ENCODE data around the gene MAP3K5.

MAP3K5 gene

DNA sequence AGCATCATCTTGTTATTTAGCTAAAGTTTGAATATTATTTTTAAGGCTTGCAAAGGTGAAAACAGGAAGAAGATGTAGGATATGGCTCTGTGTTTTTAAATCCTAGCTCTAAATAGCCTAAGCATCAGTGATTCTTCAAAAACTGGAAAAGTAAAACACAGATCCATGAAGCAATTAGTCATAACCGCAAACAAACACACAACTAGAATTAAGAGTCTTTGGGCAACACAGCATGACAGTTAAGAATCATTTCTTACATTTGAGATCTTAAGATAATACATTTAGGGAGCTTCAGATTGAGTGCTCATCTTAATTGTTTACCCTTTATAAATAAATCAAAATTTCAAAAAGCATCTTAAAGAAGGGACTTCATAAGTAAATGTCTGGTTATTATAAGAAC lies 126.2 kb downstream of the MAP3K5 start:
- no peak overlapping the region for H3K4me2 ChIP-seq (ENCODE audit: low read length)
- no CpG with 5 or more reads among the region's 1 CpG for WGBS (ENCODE audit: extremely low coverage, insufficient coverage, low lambda C conversion rate)
- no peak overlapping the region for H3K18ac ChIP-seq (ENCODE audit: low read length)
- no peaks in the 10 kb centered on the region for H3K36me3 ChIP-seq (ENCODE audit: control insufficient read depth, insufficient read depth, low read length)
- H3K27me3 ChIP-seq (ENCODE audit: insufficient read depth, low read length, poor library complexity), result no peaks in the 10 kb centered on the region
- no peak overlapping the region for H2BK120ac ChIP-seq (ENCODE audit: low read depth, low read length)
- no peak for DNase-seq
- H4K8ac ChIP-seq (ENCODE audit: low read depth, low read length), result no peak overlapping the region
- no peak overlapping the region for H3K56ac ChIP-seq (ENCODE audit: low read length)
- H2BK15ac ChIP-seq (replicated peaks; ENCODE audit: low read depth), result no peak overlapping the region
- H2BK5ac ChIP-seq (ENCODE audit: low read length), result no peak overlapping the region
- H3K27ac ChIP-seq (ENCODE audit: low read depth, low read length), result no peak overlapping the region
- no peaks in the 10 kb centered on the region for H3K4me1 ChIP-seq (ENCODE audit: control insufficient read depth, low read depth, low read length)
- H3K9ac ChIP-seq (ENCODE audit: low read length), result no peak overlapping the region
- H4K5ac ChIP-seq (ENCODE audit: low read length), result no peak overlapping the region
- H2AK5ac ChIP-seq (ENCODE audit: low read length), result no peak overlapping the region
- H3K79me2 ChIP-seq (ENCODE audit: control insufficient read depth, insufficient read depth, low read length), result no peaks in the 10 kb centered on the region
- no peak overlapping the region for H3K4me3 ChIP-seq (ENCODE audit: low read length)
- H3K79me1 ChIP-seq (ENCODE audit: low read length), result no peaks in the 10 kb centered on the region
- H3K4ac ChIP-seq (ENCODE audit: low read depth, low read length), result no peak overlapping the region
- no peak overlapping the region for H3K23ac ChIP-seq (ENCODE audit: low read length)

GRCh38 chr6:136662347-136663237 lies 129.7 kb downstream of the MAP3K5 start:
- H3K56ac ChIP-seq (ENCODE audit: low read length), result no peak overlapping the region
- H3K79me2 ChIP-seq (ENCODE audit: control insufficient read depth, insufficient read depth, low read length), result no peaks in the 10 kb centered on the region
- H3K4me3 ChIP-seq (ENCODE audit: low read length), result no peak overlapping the region
- no peak for DNase-seq
- H3K36me3 ChIP-seq (ENCODE audit: control insufficient read depth, insufficient read depth, low read length), result no peaks in the 10 kb centered on the region
- H3K4ac ChIP-seq (ENCODE audit: low read depth, low read length), result no peak overlapping the region
- H3K4me1 ChIP-seq (ENCODE audit: control insufficient read depth, low read depth, low read length), result no peaks in the 10 kb centered on the region
- no peak overlapping the region for H3K23ac ChIP-seq (ENCODE audit: low read length)
- no peaks in the 10 kb centered on the region for H3K27me3 ChIP-seq (ENCODE audit: insufficient read depth, low read length, poor library complexity)
- no peak overlapping the region for H2AK5ac ChIP-seq (ENCODE audit: low read length)
- no peak overlapping the region for H4K5ac ChIP-seq (ENCODE audit: low read length)
- H3K4me2 ChIP-seq (ENCODE audit: low read length), result no peak overlapping the region
- H3K79me1 ChIP-seq (ENCODE audit: low read length), result no peaks in the 10 kb centered on the region
- no peak overlapping the region for H3K9ac ChIP-seq (ENCODE audit: low read length)
- H3K27ac ChIP-seq (ENCODE audit: low read depth, low read length), result no peak overlapping the region
- no peak overlapping the region for H2BK5ac ChIP-seq (ENCODE audit: low read length)
- H4K8ac ChIP-seq (ENCODE audit: low read depth, low read length), result no peak overlapping the region
- H2BK15ac ChIP-seq (replicated peaks; ENCODE audit: low read depth), result no peak overlapping the region
- WGBS (ENCODE audit: extremely low coverage, insufficient coverage, low lambda C conversion rate), result no CpG with 5 or more reads among the region's 3 CpGs
- no peak overlapping the region for H2BK120ac ChIP-seq (ENCODE audit: low read depth, low read length)
- no peak overlapping the region for H3K18ac ChIP-seq (ENCODE audit: low read length)

DNA sequence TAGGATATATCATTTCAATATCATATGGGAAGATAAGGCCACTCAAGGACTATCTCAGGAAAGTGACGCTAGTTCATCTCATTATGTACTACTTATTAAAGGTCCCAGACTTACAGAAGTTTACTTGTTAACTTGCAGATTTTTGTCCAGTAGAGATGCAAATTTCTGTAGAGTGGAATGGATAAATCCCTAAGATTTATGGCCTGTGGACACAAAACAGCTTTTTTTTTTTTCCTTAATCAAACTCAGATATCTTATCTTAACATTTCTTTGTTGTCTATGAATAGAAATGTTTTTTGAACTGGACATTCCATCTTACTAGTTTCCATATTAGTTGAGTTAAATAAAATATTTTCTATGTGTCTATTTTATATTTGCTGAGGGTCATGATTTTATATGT lies 131.6 kb downstream of the MAP3K5 start:
- H2AK5ac ChIP-seq (ENCODE audit: low read length), result no peak overlapping the region
- no peak overlapping the region for H2BK5ac ChIP-seq (ENCODE audit: low read length)
- no peak overlapping the region for H3K18ac ChIP-seq (ENCODE audit: low read length)
- no peak overlapping the region for H4K8ac ChIP-seq (ENCODE audit: low read depth, low read length)
- DNase-seq, result no peak
- no peak overlapping the region for H3K4me2 ChIP-seq (ENCODE audit: low read length)
- no peak overlapping the region for H2BK120ac ChIP-seq (ENCODE audit: low read depth, low read length)
- H3K4ac ChIP-seq (ENCODE audit: low read depth, low read length), result no peak overlapping the region
- H3K4me3 ChIP-seq (ENCODE audit: low read length), result no peak overlapping the region
- no peak overlapping the region for H3K56ac ChIP-seq (ENCODE audit: low read length)
- no peaks in the 10 kb centered on the region for H3K27me3 ChIP-seq (ENCODE audit: insufficient read depth, low read length, poor library complexity)
- no peak overlapping the region for H4K5ac ChIP-seq (ENCODE audit: low read length)
- no peak overlapping the region for H3K23ac ChIP-seq (ENCODE audit: low read length)
- no peaks in the 10 kb centered on the region for H3K4me1 ChIP-seq (ENCODE audit: control insufficient read depth, low read depth, low read length)
- H3K79me1 ChIP-seq (ENCODE audit: low read length), result no peaks in the 10 kb centered on the region
- H2BK15ac ChIP-seq (replicated peaks; ENCODE audit: low read depth), result no peak overlapping the region
- no CpG with 5 or more reads among the region's 1 CpG for WGBS (ENCODE audit: extremely low coverage, insufficient coverage, low lambda C conversion rate)
- no peak overlapping the region for H3K9ac ChIP-seq (ENCODE audit: low read length)
- H3K27ac ChIP-seq (ENCODE audit: low read depth, low read length), result no peak overlapping the region
- H3K79me2 ChIP-seq (ENCODE audit: control insufficient read depth, insufficient read depth, low read length), result no peaks in the 10 kb centered on the region
- H3K36me3 ChIP-seq (ENCODE audit: control insufficient read depth, insufficient read depth, low read length), result no peaks in the 10 kb centered on the region

DNA sequence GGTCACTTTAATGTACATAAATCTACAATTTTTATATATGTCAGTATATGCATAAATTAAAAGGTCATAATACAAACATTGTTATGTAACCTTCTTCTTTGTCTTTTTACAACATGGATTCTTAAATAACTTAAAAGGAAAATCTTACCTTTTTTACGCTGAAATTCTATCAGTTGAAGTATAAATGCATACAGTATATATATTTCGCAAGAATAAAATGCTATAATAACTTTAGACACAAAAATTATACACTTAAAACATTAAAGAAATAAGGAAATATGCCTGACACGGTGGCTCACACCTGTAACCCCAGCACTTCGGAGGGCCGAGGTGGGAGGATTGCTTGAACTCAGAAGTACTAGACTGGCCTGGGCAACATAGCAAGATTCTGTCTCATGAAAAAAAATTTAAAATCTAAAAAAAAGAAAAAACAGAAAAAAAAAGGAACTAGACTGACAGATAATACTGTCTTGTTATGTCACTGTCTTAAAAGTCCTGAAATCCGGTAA lies 132.2 kb downstream of the MAP3K5 start:
- Histone ChIP-seq H3K36me3 (ENCODE audit: control insufficient read depth, insufficient read depth, low read length) (no peaks in the 10 kb centered on the region), H3K4me1 (ENCODE audit: control insufficient read depth, low read depth, low read length) (no peaks in the 10 kb centered on the region), H3K56ac (ENCODE audit: low read length) (no peak overlapping the region), H3K4me2 (ENCODE audit: low read length) (no peak overlapping the region), H3K79me2 (ENCODE audit: control insufficient read depth, insufficient read depth, low read length) (no peaks in the 10 kb centered on the region), H4K8ac (ENCODE audit: low read depth, low read length) (no peak overlapping the region), H2BK15ac (replicated peaks; ENCODE audit: low read depth) (no peak overlapping the region), H3K23ac (ENCODE audit: low read length) (no peak overlapping the region), H3K18ac (ENCODE audit: low read length) (no peak overlapping the region), H3K4ac (ENCODE audit: low read depth, low read length) (no peak overlapping the region), H2BK5ac (ENCODE audit: low read length) (no peak overlapping the region), H3K4me3 (ENCODE audit: low read length) (no peak overlapping the region), H3K27me3 (ENCODE audit: insufficient read depth, low read length, poor library complexity) (no peaks in the 10 kb centered on the region), H3K9ac (ENCODE audit: low read length) (no peak overlapping the region), H2BK120ac (ENCODE audit: low read depth, low read length) (no peak overlapping the region), H3K27ac (ENCODE audit: low read depth, low read length) (no peak overlapping the region), H4K5ac (ENCODE audit: low read length) (no peak overlapping the region), H2AK5ac (ENCODE audit: low read length) (no peak overlapping the region), H3K79me1 (ENCODE audit: low read length) (no peaks in the 10 kb centered on the region)
- no peak for DNase-seq
- WGBS (ENCODE audit: extremely low coverage, insufficient coverage, low lambda C conversion rate), result no CpG with 5 or more reads among the region's 6 CpGs

DNA sequence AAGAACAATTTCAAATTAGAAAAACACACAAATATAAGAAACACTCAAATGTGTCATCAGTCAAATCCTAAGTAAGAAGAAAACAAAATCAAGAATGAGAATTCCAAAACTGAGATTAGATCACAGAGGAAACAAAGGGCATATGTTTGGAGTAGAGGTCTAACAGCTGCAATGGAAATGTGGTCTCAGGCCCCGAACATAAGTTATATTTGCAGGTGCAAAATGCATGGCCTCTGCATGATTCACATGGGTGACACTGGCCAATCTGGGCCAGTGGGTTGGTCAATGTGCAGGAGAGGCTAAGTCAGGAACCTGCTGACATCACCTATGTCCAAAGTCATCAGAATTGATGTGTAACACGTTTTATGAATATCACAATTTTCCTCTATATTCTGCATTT lies 133.6 kb downstream of the MAP3K5 start:
- Histone ChIP-seq H3K79me1 (ENCODE audit: low read length) (no peaks in the 10 kb centered on the region), H4K8ac (ENCODE audit: low read depth, low read length) (no peak overlapping the region), H3K4me3 (ENCODE audit: low read length) (no peak overlapping the region), H4K5ac (ENCODE audit: low read length) (no peak overlapping the region), H3K79me2 (ENCODE audit: control insufficient read depth, insufficient read depth, low read length) (no peaks in the 10 kb centered on the region), H3K4me2 (ENCODE audit: low read length) (no peak overlapping the region), H3K4ac (ENCODE audit: low read depth, low read length) (no peak overlapping the region), H3K4me1 (ENCODE audit: control insufficient read depth, low read depth, low read length) (no peaks in the 10 kb centered on the region), H3K27me3 (ENCODE audit: insufficient read depth, low read length, poor library complexity) (no peaks in the 10 kb centered on the region), H3K9ac (ENCODE audit: low read length) (no peak overlapping the region), H2BK5ac (ENCODE audit: low read length) (no peak overlapping the region), H2AK5ac (ENCODE audit: low read length) (no peak overlapping the region), H3K23ac (ENCODE audit: low read length) (no peak overlapping the region), H3K18ac (ENCODE audit: low read length) (no peak overlapping the region), H2BK120ac (ENCODE audit: low read depth, low read length) (no peak overlapping the region), H2BK15ac (replicated peaks; ENCODE audit: low read depth) (no peak overlapping the region), H3K36me3 (ENCODE audit: control insufficient read depth, insufficient read depth, low read length) (no peaks in the 10 kb centered on the region), H3K27ac (ENCODE audit: low read depth, low read length) (no peak overlapping the region), H3K56ac (ENCODE audit: low read length) (no peak overlapping the region)
- DNase-seq, result no peak
- WGBS (ENCODE audit: extremely low coverage, insufficient coverage, low lambda C conversion rate), result no CpG with 5 or more reads among the region's 2 CpGs
